ENCODE results near the gene LIN54. TPM values are rescaled to one million over a fixed set of nuclear protein-coding genes. Genes with fewer than 3 reads are reported as not detected.
"Not testable (repeated sequence)": the region's sequence is repeated elsewhere in the genome, so short reads cannot be mapped to it uniquely, and the experiment has no call there.

LIN54 gene
- total RNA-seq, 2 donors from 2014 or later, result 9.7 to 13.9 TPM

- Histone ChIP-seq H3K27me3 (replicated peaks; ENCODE audit: insufficient read depth) (no peaks in the 10 kb centered on the region), H3K4me3 (peak overlapping the region; percentile 61 to 82), H3K27ac (peak overlapping the region; percentile 88 to 90), H3K4me1 (replicated peaks) (no peaks in the 10 kb centered on the region), H3K36me3 (no peaks in the 10 kb centered on the region), H3K9me3 (no peaks in the 10 kb centered on the region)
- TF ChIP-seq POLR2AphosphoS5 (IDR thresholded peaks at IDR 0.05) (no peak), POLR2A (IDR thresholded peaks at IDR 0.05) (no peak)
- TF ChIP-seq, protein P1, sequence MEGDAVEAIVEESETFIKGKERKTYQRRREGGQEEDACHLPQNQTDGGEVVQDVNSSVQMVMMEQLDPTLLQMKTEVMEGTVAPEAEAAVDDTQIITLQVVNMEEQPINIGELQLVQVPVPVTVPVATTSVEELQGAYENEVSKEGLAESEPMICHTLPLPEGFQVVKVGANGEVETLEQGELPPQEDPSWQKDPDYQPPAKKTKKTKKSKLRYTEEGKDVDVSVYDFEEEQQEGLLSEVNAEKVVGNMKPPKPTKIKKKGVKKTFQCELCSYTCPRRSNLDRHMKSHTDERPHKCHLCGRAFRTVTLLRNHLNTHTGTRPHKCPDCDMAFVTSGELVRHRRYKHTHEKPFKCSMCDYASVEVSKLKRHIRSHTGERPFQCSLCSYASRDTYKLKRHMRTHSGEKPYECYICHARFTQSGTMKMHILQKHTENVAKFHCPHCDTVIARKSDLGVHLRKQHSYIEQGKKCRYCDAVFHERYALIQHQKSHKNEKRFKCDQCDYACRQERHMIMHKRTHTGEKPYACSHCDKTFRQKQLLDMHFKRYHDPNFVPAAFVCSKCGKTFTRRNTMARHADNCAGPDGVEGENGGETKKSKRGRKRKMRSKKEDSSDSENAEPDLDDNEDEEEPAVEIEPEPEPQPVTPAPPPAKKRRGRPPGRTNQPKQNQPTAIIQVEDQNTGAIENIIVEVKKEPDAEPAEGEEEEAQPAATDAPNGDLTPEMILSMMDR (IDR thresholded peaks at IDR 0.05), result no peak
- DNase-seq (ENCODE audit: low spot score), result no peak
- 2% methylated on average over 5 of the region's 5 CpGs for WGBS
- intact Hi-C loops (cut with DNase I), result loop anchor here (2.0 to 5.0 kb wide), 4 partner anchors 23 to 446 kb away; partner anchors contain the start of genes COPS4, HELQ, MRPS18C and THAP9
These were observed 1.1 kb upstream of the LIN54 start for GRCh38 chr4:83011689-83012199.

DNA sequence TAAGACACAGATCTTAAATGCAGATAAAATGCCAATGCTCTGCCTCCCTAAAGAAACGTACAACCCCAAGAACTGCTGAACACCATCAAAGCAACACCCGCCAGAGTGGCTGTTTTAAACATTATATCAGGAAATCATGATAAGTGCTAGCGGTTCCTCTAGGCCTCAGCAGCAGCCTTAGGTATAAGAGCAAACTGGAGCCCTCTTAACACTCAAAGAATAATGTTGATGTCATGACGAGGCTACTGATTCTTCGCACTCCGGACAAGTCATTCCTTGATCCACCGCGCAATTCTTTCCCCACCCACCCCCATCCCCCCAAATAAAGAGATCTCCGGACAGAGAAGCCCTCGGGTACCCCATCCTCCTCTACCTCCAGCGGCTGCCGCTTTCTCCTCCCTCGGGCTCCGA, 507 bp downstream of the LIN54 start:
- peak overlapping the region; percentile 83 to 86 for H3K27ac ChIP-seq
- WGBS, result 2% methylated on average over 14 of the region's 14 CpGs
- no peak for DNase-seq (ENCODE audit: low spot score)
- H3K9me3 ChIP-seq, result no peaks in the 10 kb centered on the region
- no peaks in the 10 kb centered on the region for H3K4me1 ChIP-seq (replicated peaks)
- H3K27me3 ChIP-seq (replicated peaks; ENCODE audit: insufficient read depth), result no peaks in the 10 kb centered on the region
- no peaks in the 10 kb centered on the region for H3K36me3 ChIP-seq
- TF ChIP-seq POLR2A (IDR thresholded peaks at IDR 0.05), result no peak
- TF ChIP-seq, protein P1 (IDR thresholded peaks at IDR 0.05), result no peak
- TF ChIP-seq POLR2AphosphoS5 (IDR thresholded peaks at IDR 0.05), result no peak
- peak overlapping the region; percentile 62 to 77 for H3K4me3 ChIP-seq
- intact Hi-C loops (cut with DNase I), result loop anchor here (5.0 kb wide), 3 partner anchors 108 to 447 kb away; partner anchors contain the start of genes HELQ, MRPS18C and THAP9

DNA sequence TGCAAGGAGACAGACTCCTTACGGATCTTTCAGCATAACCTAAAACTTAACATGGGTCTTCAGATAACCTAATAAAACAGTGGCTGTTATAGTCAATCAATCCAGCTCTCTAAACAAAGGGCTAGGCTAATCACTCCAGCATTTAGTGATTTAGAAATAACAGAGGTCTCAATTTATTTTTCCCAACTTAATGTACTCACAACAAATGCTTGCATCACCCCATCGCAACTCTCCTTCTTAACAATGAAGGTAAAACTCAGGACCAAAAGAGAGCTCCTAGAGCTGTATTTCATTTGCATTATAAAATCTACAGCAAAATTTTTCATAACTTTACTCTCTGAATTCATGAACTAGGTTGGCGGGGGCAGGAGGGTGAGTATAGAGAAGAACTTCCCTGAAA, 1.1 kb downstream of the LIN54 start:
- peak overlapping the region; percentile 62 to 77 for H3K4me3 ChIP-seq
- H3K4me1 ChIP-seq (replicated peaks), result no peaks in the 10 kb centered on the region
- no peak overlapping the region for H3K27ac ChIP-seq
- H3K27me3 ChIP-seq (replicated peaks; ENCODE audit: insufficient read depth), result no peaks in the 10 kb centered on the region
- WGBS, result 69% methylated on average over 3 of the region's 3 CpGs
- no peak for DNase-seq (ENCODE audit: low spot score)
- TF ChIP-seq POLR2AphosphoS5 (IDR thresholded peaks at IDR 0.05) (no peak), POLR2A (IDR thresholded peaks at IDR 0.05) (no peak)
- TF ChIP-seq, protein P1 (IDR thresholded peaks at IDR 0.05), result no peak
- H3K9me3 ChIP-seq, result no peaks in the 10 kb centered on the region
- intact Hi-C loops (cut with DNase I), result no loop called here
- H3K36me3 ChIP-seq, result no peaks in the 10 kb centered on the region

- H3K4me1 ChIP-seq (replicated peaks); H3K4me3 ChIP-seq; DNase-seq (ENCODE audit: low spot score); intact Hi-C loops (cut with DNase I); H3K27ac ChIP-seq; H3K27me3 ChIP-seq (replicated peaks; ENCODE audit: insufficient read depth); H3K36me3 ChIP-seq; H3K9me3 ChIP-seq: not testable (repeated sequence)
- 90% methylated on average over 14 of the region's 14 CpGs for WGBS
These were observed 7.4 kb downstream of the LIN54 start for GRCh38 chr4:83003044-83003791.

GRCh38 chr4:83002329-83002728, 8.3 kb downstream of the LIN54 start:
- 93% methylated on average over 3 of the region's 3 CpGs for WGBS
- Histone ChIP-seq H3K27ac (no peak overlapping the region), H3K9me3 (no peaks in the 10 kb centered on the region), H3K4me3 (no peak overlapping the region), H3K36me3 (no peaks in the 10 kb centered on the region), H3K27me3 (replicated peaks; ENCODE audit: insufficient read depth) (no peaks in the 10 kb centered on the region), H3K4me1 (replicated peaks) (no peaks in the 10 kb centered on the region)
- TF ChIP-seq, protein P1 (IDR thresholded peaks at IDR 0.05), result no peak
- DNase-seq (ENCODE audit: low spot score), result no peak
- intact Hi-C loops (cut with DNase I), result no loop called here
